NCI-H1105 treated with DMSO at 0.1 percent for 48 hours (cell line): ENCODE measurements around the gene MR1.

ENCODE experiments used
- DNase-seq: peaks from one replicate; lab custom pipeline; 2025; lab: John Stamatoyannopoulos, UW

MR1 gene

DNA sequence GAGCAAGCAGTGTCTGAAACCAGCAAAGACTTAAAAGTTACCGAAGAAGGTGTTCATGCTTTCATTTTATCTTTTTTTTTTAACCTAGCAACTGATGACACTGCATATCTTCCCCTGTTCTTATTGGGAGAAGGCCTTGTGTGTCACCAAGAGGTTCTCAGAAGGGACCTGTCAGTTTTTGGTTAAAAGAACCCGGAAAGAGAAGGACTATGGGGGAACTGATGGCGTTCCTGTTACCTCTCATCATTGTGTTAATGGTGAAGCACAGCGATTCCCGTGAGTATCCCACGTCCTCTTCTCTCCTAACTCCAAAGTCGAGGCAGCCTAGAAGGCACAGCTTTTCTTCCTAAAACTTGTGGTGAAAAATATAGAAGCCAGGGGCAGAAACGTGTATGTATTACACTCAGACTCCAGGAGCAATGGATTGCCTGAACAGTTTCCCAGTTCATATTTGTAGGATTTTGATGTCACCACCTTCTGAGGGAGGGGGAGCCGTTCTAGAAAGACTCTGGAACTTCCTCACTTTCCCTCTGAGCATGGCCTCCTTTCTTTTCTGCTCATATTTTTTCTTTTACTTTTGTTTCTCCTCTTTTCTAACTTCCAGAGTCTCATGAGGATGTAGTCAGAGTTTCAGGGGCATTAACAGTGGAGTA, at the start of gene MR1:
MR1 (plus strand) TSS at position 185 of the 653 bp plus-strand sequence; CDS start at position 210, 25 bp downstream.
- peak; percentile 5 for DNase-seq

- DNase-seq: peak; percentile 52
These were observed 45.5 kb upstream of the MR1 start for GRCh38 chr1:180988253-180988752.

DNA sequence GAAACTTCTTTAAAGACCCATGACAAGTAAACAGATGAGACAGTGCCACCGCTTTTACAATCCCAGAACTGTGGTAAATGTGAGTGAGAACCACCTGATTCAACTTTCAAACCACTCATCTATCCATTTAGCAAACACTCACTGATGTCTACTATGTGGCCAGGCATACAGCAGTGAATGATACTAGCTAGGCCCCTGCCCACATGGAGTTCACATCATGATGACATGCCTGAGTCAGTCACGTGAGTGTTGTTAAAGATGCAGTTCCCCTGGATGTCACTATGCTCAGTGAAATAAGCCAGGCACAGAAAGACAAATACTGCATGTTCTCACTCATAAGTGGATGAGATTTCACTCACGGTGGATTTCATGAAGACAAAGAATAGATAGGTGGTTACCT, 39.5 kb upstream of the MR1 start:
- DNase-seq: no peak

GRCh38 chr1:180997843-180998504, 35.8 kb upstream of the MR1 start:
- no peak for DNase-seq

GRCh38 chr1:181001091-181001780, 32.5 kb upstream of the MR1 start:
- no peak for DNase-seq

DNA sequence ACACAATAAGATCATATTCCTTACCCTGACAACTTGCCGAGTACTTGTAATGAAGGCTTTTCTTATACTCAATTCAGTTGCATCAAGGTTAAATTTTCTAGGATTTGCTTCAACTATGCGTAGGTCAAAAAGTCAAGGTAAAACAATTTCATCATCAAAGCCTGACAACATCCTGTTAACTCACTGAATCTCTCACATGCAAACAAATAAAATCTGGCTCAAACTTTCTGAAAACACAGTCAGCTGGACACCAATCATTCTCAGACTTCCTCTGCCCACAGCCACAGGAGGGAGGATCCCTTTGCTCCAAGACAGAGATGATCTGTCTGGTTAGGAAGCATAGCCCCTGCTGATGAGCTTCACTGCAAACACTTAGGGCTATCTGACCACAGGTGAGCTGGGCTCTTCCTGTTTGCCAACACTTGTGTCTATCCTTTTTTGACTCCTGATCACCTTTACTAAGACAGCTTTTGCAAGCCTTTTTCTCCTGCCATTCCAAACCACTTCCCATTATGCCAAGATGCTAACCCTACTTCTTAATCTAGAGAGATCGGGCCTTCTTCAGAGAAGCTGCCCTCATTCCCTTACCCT, 31.1 kb upstream of the MR1 start:
- DNase-seq: no peak

- no peak for DNase-seq
These were observed 23.0 kb upstream of the MR1 start for GRCh38 chr1:181010789-181011188.

DNA sequence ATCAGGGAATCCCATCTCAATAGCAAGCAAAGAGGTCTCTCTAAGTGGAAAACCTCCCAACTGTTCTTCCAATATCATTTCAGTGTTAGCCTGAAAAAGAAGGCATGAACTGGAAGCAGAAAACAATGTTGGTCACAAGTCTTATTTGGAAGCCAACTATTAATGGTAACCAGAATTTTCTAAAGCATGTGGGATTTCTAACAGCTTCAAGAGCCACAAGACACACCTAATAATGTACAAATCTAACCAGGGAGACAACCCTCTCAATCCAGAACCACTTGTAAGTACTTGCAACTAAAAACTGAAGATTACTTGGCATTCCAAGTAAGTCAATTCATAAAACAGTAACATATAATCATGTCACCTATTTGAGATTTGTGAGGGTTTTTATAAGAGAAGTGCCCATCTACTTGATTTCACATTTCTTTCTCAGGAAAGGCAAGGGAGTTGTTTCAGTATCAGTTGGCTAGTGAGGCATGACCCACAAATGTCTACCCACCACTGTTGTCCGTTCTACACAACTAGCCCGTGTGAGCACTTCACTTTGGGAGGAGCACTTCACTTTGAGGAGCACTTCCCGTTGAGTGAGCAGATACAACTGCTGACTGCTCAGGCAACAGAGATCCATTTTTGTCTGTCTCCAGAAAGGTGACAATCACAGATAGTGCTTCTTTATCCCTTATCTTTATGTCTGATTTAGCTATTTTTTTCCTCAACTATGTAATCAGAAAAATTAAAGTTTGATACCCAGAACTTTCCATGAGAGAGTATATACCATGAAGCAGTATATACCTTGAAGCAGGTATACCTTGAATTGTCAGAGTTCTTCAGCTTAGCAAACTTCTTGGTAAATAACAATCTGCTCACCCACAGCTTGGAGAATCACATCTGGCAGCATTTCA, 22.2 kb upstream of the MR1 start:
- no peak for DNase-seq

DNA sequence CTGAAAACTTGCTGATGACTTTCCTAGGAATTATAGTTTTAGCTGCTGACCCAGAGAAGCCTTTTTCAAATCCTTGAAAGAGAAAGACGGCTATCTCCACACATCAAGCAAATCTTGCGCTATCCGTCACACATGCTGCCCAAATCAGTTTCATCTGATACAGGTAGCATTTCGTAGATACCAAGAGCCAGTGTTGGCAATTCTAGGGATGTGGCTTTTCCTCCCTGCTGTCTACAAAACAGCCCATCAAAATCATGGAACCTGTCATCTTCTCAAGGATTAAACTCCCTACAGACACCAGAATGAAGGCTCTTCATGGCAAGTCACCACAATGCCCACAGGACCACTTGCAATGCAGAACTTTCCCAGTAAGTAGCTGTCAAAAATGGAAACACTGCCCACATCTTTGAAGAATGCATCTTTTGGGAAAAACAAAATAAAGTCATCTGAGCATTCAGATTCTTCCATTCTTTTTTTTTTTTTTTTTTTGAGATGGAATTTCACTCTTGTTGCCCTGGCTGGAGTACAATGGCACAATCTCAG, 21.5 kb upstream of the MR1 start:
- no peak for DNase-seq

- no peak for DNase-seq
These were observed 20.6 kb upstream of the MR1 start for GRCh38 chr1:181013144-181013543.

DNA sequence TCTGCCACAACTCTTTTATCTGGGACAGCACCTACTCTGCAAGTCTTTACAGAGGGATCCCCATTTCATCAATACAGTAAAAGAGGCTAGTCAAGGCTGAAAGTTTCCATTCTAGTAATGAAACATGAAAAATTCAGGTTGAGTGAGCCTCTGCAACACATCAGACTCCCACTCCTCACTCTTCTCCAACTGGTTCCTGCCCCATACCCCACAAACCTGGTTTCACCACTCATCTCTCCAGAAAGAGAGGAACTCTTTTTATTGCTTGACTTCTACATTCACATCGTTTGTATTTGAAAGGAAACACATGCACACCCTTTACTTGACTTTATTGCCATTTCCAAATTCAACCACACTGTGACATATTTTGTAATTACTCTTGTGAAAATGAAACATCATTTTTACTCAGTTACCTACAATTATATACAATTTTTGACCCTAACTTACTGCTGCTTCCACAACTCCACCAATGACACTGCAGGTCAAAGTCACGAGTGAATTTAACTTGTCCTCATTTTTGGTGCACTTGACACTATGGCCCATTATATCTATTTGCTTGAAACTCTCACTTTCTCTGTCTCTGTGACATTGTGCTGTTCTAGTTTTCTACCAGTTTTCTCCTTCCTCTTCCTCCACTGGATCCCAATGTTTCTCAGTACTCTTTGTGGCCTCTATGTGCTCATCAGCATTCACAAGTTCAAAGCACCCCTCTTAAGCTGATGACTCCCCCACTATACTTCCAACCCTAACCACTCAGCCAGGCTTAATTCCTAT, 19.1 kb upstream of the MR1 start:
- no peak for DNase-seq

DNA sequence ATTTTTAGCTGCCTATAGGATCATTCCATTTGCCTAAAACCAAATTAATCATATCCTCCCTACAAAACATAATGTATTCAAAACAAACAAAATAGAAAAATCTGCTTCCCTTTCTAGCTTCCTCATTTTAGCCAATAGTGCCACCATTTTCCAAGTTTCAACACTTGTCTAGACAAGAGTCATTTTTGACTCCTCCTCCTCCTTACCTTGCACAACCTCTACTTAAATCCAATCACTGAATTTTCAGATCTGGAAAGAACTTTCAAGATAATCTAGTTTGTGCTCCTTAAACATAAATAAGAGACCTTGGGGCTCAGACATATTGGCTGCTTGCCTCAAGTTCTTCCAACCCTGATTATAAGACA, 18.6 kb upstream of the MR1 start:
- DNase-seq: no peak

- no peak for DNase-seq
These were observed 17.2 kb upstream of the MR1 start for GRCh38 chr1:181016563-181016962.

DNA sequence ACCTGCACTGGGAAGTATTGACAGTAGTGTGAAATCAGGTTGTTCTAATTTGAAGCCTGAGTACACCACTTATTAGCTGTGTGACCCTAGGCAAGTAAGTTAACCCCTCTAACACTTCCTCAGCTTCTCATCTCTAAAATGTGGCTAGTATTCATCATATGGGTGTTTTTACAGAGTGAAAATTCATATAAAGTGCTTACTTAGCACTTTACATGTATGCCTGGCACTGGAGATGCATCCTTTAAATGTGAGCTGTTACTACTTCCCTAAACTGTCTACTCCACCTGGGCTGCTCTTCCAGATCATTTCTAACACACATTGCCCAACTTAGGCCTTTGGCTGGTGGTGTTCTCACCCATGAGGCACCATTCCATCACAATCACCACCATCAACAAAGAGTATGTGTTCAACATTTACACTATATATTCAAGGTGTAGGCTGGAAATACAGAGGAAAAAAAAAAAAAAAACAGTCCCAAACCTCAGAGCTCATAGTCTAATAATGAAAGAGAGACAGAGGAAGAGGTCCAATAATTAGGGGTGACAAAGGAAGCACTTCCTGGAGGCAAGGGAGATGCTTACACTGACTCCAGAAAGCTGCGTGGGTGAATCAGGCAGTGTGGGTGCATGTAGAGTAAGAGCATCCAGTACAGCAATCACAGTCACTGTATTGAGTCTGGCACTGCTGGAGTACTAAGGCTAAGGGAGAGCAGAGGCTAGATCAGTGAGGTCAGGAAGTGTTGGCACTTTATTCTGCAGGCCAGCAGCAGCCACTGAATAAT, 14.7 kb upstream of the MR1 start:
- DNase-seq: no peak

GRCh38 chr1:181021159-181021558, 12.6 kb upstream of the MR1 start:
- DNase-seq: no peak

DNA sequence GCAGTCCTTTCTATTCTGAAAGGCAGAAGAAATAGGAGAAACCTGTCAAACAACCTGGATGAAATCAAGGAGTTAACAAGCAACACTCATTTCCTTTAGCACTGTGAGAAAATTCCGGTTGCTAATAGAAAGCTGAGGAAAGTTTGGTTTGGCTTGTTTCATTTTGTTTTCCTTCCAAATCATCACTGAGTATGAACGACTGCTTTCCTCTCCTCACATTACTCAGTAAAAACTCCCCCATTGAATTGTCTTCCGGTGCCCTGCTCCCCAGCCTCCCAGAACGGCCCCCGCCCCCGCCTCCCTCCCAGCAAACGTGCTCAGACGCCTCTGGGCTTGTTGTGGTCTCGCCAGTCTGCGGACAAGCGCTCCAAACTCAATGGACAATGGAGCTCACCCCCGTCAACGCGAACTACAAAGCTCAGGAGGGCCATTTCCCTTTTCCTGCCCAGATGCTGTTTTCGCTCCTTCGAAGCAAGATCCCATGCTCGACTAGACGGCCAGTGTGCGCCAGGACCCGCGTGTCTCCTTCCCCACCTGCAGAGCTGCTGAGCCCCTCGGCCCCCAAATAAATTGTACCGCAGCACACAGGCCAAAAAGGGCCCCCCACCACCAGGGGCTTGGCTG, 11.9 kb upstream of the MR1 start:
- peak; percentile 47 for DNase-seq

GRCh38 chr1:181023265-181024057, 10.3 kb upstream of the MR1 start:
- DNase-seq: no peak

GRCh38 chr1:181028196-181028595, 5.6 kb upstream of the MR1 start:
- DNase-seq: no peak

- no peak for DNase-seq
These were observed 5.2 kb upstream of the MR1 start for GRCh38 chr1:181028615-181029014.
